ENCODE measurements around the gene UBE2B. TPM values are rescaled to one million over a fixed set of nuclear protein-coding genes. Genes with fewer than 3 reads are reported as not detected.
A peak's percentile ranks its signal among the peaks of the same experiment; 100 is the strongest.

Gene UBE2B
- polyA plus RNA-seq, 1 of the 3 experiments (the other 2 are of a cell fraction), result 24.3 TPM

DNA sequence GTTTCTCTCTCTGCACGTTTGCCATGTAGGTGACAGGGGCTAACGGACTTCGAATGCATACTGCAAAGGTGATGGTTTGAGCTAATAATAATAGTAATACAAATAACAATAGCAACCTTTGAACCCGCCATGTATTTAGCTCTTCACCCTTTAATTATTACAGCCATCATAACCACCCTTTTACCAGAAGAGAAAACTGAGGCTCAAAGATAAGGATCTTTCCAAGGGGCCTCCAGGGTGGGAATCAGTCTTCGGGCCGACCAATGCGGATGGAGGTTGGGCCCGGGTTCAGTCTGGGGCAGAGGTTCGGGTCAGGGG is 39.8 kb downstream of the UBE2B start:
- Histone ChIP-seq H3K36me3 (replicated peaks in 1 of 2; ENCODE audit: control insufficient read depth in 1 of 2, insufficient read depth in 2 of 2, low read length in 1 of 2) (peaks cover 2 to 4% of the 10 kb centered on the region in 2 experiments), H3F3A (replicated peaks; ENCODE audit: insufficient read depth) (no peaks in the 10 kb centered on the region), H3K9me2 (no peaks in the 10 kb centered on the region), H2AFZ (ENCODE audit: low read depth) (peak overlapping the region; percentile 91), H3K27ac (ENCODE audit: low read depth in 2 of 2, low read length in 1 of 2) (peak overlapping the region; percentile 25 to 63; a peak in 3 of 4 replicates), H3K4me2 (peak overlapping the region; percentile 98), H3K4me3 (ENCODE audit: low read depth in 2 of 2, low read length in 1 of 2) (peak overlapping the region; percentile 65 to 99), H3K27me3 (ENCODE audit: insufficient read depth) (no peaks in the 10 kb centered on the region), H3K4me1 (ENCODE audit: control insufficient read depth in 1 of 2, insufficient read depth in 2 of 2, low read depth in 1 of 2, low read length in 1 of 2) (peaks cover 0 to 14% of the 10 kb centered on the region in 2 experiments; a peak in 2 of 4 replicates), H3K79me2 (ENCODE audit: insufficient read depth) (peaks cover 30% of the 10 kb centered on the region), H3K9me3 (no peaks in the 10 kb centered on the region), H3K9ac (peak overlapping the region; percentile 87), H4K20me1 (ENCODE audit: insufficient read depth) (no peaks in the 10 kb centered on the region)
- TF ChIP-seq GATA2 (CRISPR knock-in tag; IDR thresholded peaks at IDR 0.05), result peak; percentile 50; the same call in 1 of the 2 replicates
- 0 out of 2 replicates have a peak, but pooled peaks have one; percentile 2 for TF ChIP-seq RCOR1 (IDR thresholded peaks at IDR 0.05; ENCODE audit: low read length)
- TF ChIP-seq TEAD4 (IDR thresholded peaks at IDR 0.05; ENCODE audit: borderline replicate concordance, insufficient read depth), result no peak
- TF ChIP-seq FOXM1 (IDR thresholded peaks at IDR 0.05; ENCODE audit: low read depth), result no peak
- WGBS (ENCODE audit: low lambda C conversion rate), result 4% methylated on average over 8 of the region's 9 CpGs
- CTCF ChIA-PET, result interaction anchor here (0.6 to 7.7 kb wide), 40 partner anchors 10 to 329 kb away, joined by 3 to 61 read pairs (median 4); partner anchors contain the start of gene JADE2
- no peak for DNase-seq
- POLR2A ChIA-PET, result interaction anchor here (0.6 to 2.0 kb wide), 16 partner anchors 8 to 176 kb away, joined by 3 to 8 read pairs (median 4); partner anchors contain the start of genes JADE2 and UBE2B

DNA sequence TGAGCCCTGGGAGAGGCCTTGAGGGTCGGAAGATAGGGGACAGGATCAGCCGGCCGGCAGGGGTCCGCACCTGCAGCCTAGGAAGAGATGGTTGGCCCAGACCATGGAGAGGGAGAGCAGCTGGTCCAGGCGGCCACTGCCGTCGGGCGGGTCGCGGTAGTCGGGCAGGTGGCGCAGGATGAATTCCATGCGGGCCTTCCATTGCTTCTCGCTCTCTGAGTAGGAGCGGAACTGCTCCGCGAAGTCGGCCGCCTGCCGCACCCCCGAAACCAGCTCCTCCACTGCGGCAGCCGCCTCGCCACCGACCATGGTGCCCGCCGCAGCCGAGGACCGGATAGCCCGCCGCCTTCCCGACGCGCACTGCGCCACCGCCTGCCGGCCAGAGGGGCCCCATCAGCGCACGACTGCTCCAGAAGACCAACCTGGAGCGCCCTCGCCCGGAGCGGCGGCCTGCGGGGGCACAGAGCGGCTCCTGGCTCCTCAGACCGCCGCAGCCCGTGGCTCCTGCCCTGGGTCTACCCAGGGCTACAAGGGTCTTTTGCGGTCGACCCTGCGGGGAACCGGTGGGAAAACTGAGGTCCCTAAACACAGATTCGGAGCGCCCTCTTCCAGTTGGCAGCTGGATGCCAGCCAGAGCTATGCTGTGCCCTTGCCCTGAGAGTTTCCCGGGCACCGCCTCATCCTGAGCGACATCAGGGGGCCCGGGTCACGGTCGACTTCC is 40.3 kb downstream of the UBE2B start, which contains the start of gene CDKN2AIPNL:
Gene CDKN2AIPNL (minus strand): TSS at position 336 of the 721 bp plus-strand sequence. CDS start 27 bp downstream, at position 309.
- 10% methylated on average over 2 of the region's 61 CpGs for WGBS (ENCODE audit: low lambda C conversion rate)
- Histone ChIP-seq H3K4me3 (ENCODE audit: low read depth in 2 of 2, low read length in 1 of 2) (peak within 1 kb of the TSS; percentile 65 to 99), H3F3A (replicated peaks; ENCODE audit: insufficient read depth) (no peaks in the 10 kb centered on the region), H3K27me3 (ENCODE audit: insufficient read depth) (no peaks in the 10 kb centered on the region), H3K36me3 (replicated peaks in 1 of 2; ENCODE audit: control insufficient read depth in 1 of 2, insufficient read depth in 2 of 2, low read length in 1 of 2) (peaks cover 0 to 2% of the 10 kb centered on the region in 2 experiments), H2AFZ (ENCODE audit: low read depth) (peak within 1 kb of the TSS; percentile 91), H3K4me2 (peak within 1 kb of the TSS; percentile 98), H4K20me1 (ENCODE audit: insufficient read depth) (no peaks in the 10 kb centered on the region), H3K4me1 (ENCODE audit: control insufficient read depth in 1 of 2, insufficient read depth in 2 of 2, low read depth in 1 of 2, low read length in 1 of 2) (peaks cover 0 to 14% of the 10 kb centered on the region in 2 experiments; a peak in 2 of 4 replicates), H3K9ac (peak within 1 kb of the TSS; percentile 87), H3K9me3 (no peaks in the 10 kb centered on the region), H3K79me2 (ENCODE audit: insufficient read depth) (peaks cover 30% of the 10 kb centered on the region), H3K27ac (ENCODE audit: low read depth in 2 of 2, low read length in 1 of 2) (peak within 1 kb of the TSS; percentile 25 to 63; a peak in 3 of 4 replicates), H3K9me2 (no peaks in the 10 kb centered on the region)
- ChIA-PET POLR2A (interaction anchor here (0.6 to 2.0 kb wide), 17 partner anchors 9 to 176 kb away, joined by 3 to 8 read pairs (median 4); partner anchors contain the start of genes JADE2 and UBE2B), CTCF (interaction anchor here (0.6 to 7.7 kb wide), 41 partner anchors 10 to 329 kb away, joined by 3 to 61 read pairs (median 4); partner anchors contain the start of gene JADE2)
- peak; percentile 97 for DNase-seq
- no peak for TF ChIP-seq EZH2phosphoT487 (IDR thresholded peaks at IDR 0.05; ENCODE audit: borderline replicate concordance, low read depth)
- TF ChIP-seq SMC3 (IDR thresholded peaks at IDR 0.05; ENCODE audit: low read depth, low read length), result peak; percentile 83
- TF ChIP-seq FOSL2 (IDR thresholded peaks at IDR 0.05; ENCODE audit: borderline replicate concordance, low read depth), result peak; percentile 15; the same call in 1 of the 2 replicates
- TF ChIP-seq SIN3A (IDR thresholded peaks at IDR 0.05; ENCODE audit: borderline replicate concordance, low read depth, low read length), result peak; percentile 94; the same call in 1 of the 2 replicates
- no peak for TF ChIP-seq JUND (IDR thresholded peaks at IDR 0.05)
- TF ChIP-seq RFX5 (IDR thresholded peaks at IDR 0.05; ENCODE audit: low read length), result no peak
- peak; percentile 51; the same call in 1 of the 2 replicates for TF ChIP-seq TCF12 (IDR thresholded peaks at IDR 0.05)
- TF ChIP-seq TAF1 (IDR thresholded peaks at IDR 0.05; ENCODE audit: borderline replicate concordance, low read depth, low read length), result peak; percentile 97
- TF ChIP-seq, protein P1, sequence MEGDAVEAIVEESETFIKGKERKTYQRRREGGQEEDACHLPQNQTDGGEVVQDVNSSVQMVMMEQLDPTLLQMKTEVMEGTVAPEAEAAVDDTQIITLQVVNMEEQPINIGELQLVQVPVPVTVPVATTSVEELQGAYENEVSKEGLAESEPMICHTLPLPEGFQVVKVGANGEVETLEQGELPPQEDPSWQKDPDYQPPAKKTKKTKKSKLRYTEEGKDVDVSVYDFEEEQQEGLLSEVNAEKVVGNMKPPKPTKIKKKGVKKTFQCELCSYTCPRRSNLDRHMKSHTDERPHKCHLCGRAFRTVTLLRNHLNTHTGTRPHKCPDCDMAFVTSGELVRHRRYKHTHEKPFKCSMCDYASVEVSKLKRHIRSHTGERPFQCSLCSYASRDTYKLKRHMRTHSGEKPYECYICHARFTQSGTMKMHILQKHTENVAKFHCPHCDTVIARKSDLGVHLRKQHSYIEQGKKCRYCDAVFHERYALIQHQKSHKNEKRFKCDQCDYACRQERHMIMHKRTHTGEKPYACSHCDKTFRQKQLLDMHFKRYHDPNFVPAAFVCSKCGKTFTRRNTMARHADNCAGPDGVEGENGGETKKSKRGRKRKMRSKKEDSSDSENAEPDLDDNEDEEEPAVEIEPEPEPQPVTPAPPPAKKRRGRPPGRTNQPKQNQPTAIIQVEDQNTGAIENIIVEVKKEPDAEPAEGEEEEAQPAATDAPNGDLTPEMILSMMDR (IDR thresholded peaks at IDR 0.05), result peak; percentile 70
- TF ChIP-seq, protein P2, sequence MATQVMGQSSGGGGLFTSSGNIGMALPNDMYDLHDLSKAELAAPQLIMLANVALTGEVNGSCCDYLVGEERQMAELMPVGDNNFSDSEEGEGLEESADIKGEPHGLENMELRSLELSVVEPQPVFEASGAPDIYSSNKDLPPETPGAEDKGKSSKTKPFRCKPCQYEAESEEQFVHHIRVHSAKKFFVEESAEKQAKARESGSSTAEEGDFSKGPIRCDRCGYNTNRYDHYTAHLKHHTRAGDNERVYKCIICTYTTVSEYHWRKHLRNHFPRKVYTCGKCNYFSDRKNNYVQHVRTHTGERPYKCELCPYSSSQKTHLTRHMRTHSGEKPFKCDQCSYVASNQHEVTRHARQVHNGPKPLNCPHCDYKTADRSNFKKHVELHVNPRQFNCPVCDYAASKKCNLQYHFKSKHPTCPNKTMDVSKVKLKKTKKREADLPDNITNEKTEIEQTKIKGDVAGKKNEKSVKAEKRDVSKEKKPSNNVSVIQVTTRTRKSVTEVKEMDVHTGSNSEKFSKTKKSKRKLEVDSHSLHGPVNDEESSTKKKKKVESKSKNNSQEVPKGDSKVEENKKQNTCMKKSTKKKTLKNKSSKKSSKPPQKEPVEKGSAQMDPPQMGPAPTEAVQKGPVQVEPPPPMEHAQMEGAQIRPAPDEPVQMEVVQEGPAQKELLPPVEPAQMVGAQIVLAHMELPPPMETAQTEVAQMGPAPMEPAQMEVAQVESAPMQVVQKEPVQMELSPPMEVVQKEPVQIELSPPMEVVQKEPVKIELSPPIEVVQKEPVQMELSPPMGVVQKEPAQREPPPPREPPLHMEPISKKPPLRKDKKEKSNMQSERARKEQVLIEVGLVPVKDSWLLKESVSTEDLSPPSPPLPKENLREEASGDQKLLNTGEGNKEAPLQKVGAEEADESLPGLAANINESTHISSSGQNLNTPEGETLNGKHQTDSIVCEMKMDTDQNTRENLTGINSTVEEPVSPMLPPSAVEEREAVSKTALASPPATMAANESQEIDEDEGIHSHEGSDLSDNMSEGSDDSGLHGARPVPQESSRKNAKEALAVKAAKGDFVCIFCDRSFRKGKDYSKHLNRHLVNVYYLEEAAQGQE (IDR thresholded peaks at IDR 0.05; ENCODE audit: low read depth, low read length), result no peak; the same call in none of the 2 replicates
- TF ChIP-seq YY1 (IDR thresholded peaks at IDR 0.05; ENCODE audit: low read depth), result peak; percentile 82
- no peak for TF ChIP-seq CHD2 (IDR thresholded peaks at IDR 0.05; ENCODE audit: low read length, partially characterized antibody)
- peak; percentile 91 for TF ChIP-seq MXI1 (IDR thresholded peaks at IDR 0.05; ENCODE audit: low read depth, low read length)
- peak; percentile 33; the same call in 1 of the 2 replicates for TF ChIP-seq MEF2A (IDR thresholded peaks at IDR 0.05; ENCODE audit: borderline replicate concordance, low read depth)
